Activated naive CD4-positive, alpha-beta T cell treated with Interleukin-2 at 50 U/mL for 16 hours (primary cell): ENCODE results near the gene BGN.

Experiments used
- DNase-seq: peaks from one replicate; pipeline ENCODE4 v3.0.0-alpha.2; 2020

BGN gene

GRCh38 chrX:153510383-153510782 lies 15.6 kb downstream of the BGN start:
- DNase-seq, result no peak

- DNase-seq, result no peak
These were observed 17.2 kb downstream of the BGN start for GRCh38 chrX:153511784-153512500.

GRCh38 chrX:153512501-153512893 lies 17.7 kb downstream of the BGN start:
- no peak for DNase-seq

- no peak for DNase-seq
These were observed 18.5 kb downstream of the BGN start for GRCh38 chrX:153513265-153513664.

- no peak for DNase-seq
These were observed 19.5 kb downstream of the BGN start for GRCh38 chrX:153514259-153514658.

- DNase-seq, result no peak
These were observed 20.7 kb downstream of the BGN start for GRCh38 chrX:153515435-153515834.

- DNase-seq, result no peak
These were observed 21.3 kb downstream of the BGN start for GRCh38 chrX:153516073-153516472.

GRCh38 chrX:153517423-153517822 lies 22.6 kb downstream of the BGN start, which contains the start of gene ATP2B3:
Gene ATP2B3 (plus strand): TSS chrX:153517642. CDS start chrX:153536248, 18,606 bp downstream.
- no peak for DNase-seq

GRCh38 chrX:153517946-153518834 lies 23.4 kb downstream of the BGN start:
- DNase-seq, result no peak

- no peak for DNase-seq
These were observed 24.9 kb downstream of the BGN start for GRCh38 chrX:153519569-153520286.

GRCh38 chrX:153520287-153520917 lies 25.6 kb downstream of the BGN start:
- DNase-seq, result no peak

- DNase-seq, result no peak
These were observed 26.3 kb downstream of the BGN start for GRCh38 chrX:153521034-153521433.

GRCh38 chrX:153522259-153522658 lies 27.5 kb downstream of the BGN start:
- no peak for DNase-seq

GRCh38 chrX:153523269-153523668 lies 28.5 kb downstream of the BGN start:
- DNase-seq, result no peak

- DNase-seq, result no peak
These were observed 29.5 kb downstream of the BGN start for GRCh38 chrX:153524234-153524633.

GRCh38 chrX:153525451-153525850 lies 30.7 kb downstream of the BGN start:
- no peak for DNase-seq

- no peak for DNase-seq
These were observed 31.3 kb downstream of the BGN start for GRCh38 chrX:153526042-153526441.

- DNase-seq, result no peak
These were observed 32.0 kb downstream of the BGN start for GRCh38 chrX:153526801-153527200.

- DNase-seq, result no peak
These were observed 32.4 kb downstream of the BGN start for GRCh38 chrX:153527208-153527607.

- DNase-seq, result no peak
These were observed 35.8 kb downstream of the BGN start for GRCh38 chrX:153530411-153531129.

GRCh38 chrX:153533091-153533490 lies 38.3 kb downstream of the BGN start:
- DNase-seq, result no peak

GRCh38 chrX:153537080-153537479 lies 42.3 kb downstream of the BGN start:
- DNase-seq, result no peak
